Erythroblast (primary cell): ENCODE results near the gene SOCS4.

Experiments used
- GATA1 ChIP-seq: IDR thresholded peaks from 2 replicates; pipeline ENCODE4 v1.6.1; 2011; ENCODE audit warnings: low read depth, mild to moderate bottlenecking, control low read depth, low read length, moderate library complexity
- POLR2A ChIP-seq: IDR thresholded peaks from 2 replicates; pipeline ENCODE4 v1.6.1; 2011; ENCODE audit warnings: mild to moderate bottlenecking, low read length

DNA sequence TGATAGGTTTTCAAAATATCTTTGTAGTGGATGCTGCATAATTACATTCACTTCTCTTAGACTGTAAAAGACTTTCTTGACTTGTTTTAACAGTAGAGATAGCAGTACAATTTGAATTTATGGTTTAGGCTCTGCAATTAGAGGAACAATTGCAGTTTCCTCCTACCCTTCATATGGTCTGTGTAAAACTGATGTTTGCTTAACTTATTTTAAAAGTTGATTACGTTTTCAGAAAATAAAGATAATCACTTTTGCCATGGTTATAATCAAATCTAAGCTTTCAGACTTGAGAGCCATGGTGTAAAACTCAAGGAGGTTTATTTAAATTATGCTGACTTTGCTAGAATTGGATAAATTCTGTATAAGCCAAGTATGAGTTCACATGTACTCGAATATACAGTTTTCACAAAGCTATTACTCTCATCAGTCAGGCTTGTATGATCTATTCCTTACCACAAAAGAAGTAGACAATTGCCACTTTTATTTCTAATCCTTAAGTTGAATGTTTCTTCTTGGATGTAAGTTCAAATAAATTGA is 21.9 kb downstream of the SOCS4 start:
- TF ChIP-seq POLR2A (no peak), GATA1 (no peak)
